ENCODE data around the gene ACOX2. TPM values are rescaled to one million over a fixed set of nuclear protein-coding genes. Genes with fewer than 3 reads are reported as not detected.

The ACOX2 gene
- total and polyA plus RNA-seq, 2 of the 8 experiments (the other 6 are each of a cell fraction or from before 2014, with no cell fraction given) = 3.2 to 9.2 TPM

DNA sequence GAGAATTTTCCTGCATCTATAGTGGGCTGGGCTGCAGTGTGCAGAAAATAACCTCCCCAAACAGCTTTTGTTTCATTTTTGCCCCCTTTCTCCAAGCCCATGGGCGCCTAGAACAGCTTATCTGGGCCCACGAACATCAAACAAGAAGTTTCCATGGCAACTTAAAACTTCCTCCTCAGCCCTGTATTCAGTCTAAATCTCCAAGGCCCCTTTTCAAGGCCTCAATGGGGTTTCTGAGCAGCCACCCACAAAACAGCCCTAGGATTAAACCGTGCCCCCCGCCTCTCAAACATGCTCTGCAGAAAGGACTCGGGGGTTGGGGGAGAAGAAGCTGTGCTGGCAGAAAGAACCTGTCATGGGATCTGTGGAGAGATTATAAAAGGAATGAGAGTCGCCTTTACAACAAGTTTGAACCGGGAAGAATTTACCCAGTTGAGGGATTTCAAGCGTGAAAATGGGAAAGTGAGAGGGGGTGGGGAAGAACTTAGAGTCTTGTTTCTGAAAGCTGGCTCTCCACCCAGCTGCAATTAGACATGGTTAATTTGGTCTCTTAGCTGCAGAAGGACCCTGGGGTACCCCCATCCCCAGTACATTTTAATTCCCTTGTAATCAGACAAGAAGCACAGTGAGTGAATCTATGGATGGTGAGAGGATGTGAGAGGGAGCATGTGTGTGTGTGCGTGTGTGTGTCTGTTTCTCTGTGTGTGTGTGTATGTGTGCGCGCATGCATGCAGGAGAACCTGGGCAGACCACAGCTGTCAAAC, 44.5 kb upstream of the ACOX2 start:
- no peak overlapping the region for H2BK20ac ChIP-seq (ENCODE audit: low read length)
- H2BK5ac ChIP-seq (ENCODE audit: low read depth, low read length) = no peak overlapping the region
- H3K4me2 ChIP-seq (ENCODE audit: insufficient read depth in 1 of 2, low read depth in 2 of 2, low read length in 2 of 2) = peak overlapping the region; percentile 39 to 45; a peak in 2 of 4 replicates
- H3K14ac ChIP-seq (ENCODE audit: insufficient read length) = no peak overlapping the region
- no peak overlapping the region for H3K18ac ChIP-seq (ENCODE audit: extremely low read depth, low read length)
- H3K4me3 ChIP-seq (ENCODE audit: extremely low read depth in 1 of 4, insufficient read depth in 2 of 4, low read depth in 3 of 4, low read length in 4 of 4) = peak overlapping the region in 2 of 4 experiments; percentile 15 to 24; a peak in 3 of 8 replicates
- no peaks in the 10 kb centered on the region for H3K36me3 ChIP-seq (ENCODE audit: control insufficient read depth in 2 of 4, insufficient read depth in 4 of 4, low read length in 3 of 4)
- ChIA-PET CTCF (ENCODE audit: partially characterized antibody) (interaction anchor here (0.7 to 40.0 kb wide), 5 partner anchors 13 to 55 kb away, joined by 3 to 994 read pairs (median 5); no protein-coding TSS in a partner anchor), POLR2A (ENCODE audit: partially characterized antibody) (interaction anchor here (1.0 to 1.4 kb wide), 2 partner anchors 12 to 35 kb away, joined by 3 to 4 read pairs; no protein-coding TSS in a partner anchor)
- no peak overlapping the region for H3K56ac ChIP-seq (replicated peaks; ENCODE audit: insufficient read length, low read depth, low read length)
- TF ChIP-seq ASH2L (IDR thresholded peaks at IDR 0.05; ENCODE audit: low read length) (peak; percentile 66), SAP30 (IDR thresholded peaks at IDR 0.05; ENCODE audit: insufficient read depth, insufficient replicate concordance, low read length) (no peak), SP1 (IDR thresholded peaks at IDR 0.05; ENCODE audit: low read depth, low read length) (0 out of 2 replicates have a peak, but pooled peaks have one; percentile 6)
- no peak overlapping the region for H3K23ac ChIP-seq (ENCODE audit: insufficient read length)
- H4K8ac ChIP-seq (ENCODE audit: extremely low read depth, insufficient read depth, low read length) = no peak overlapping the region
- H3K4me1 ChIP-seq (replicated peaks in 1 of 4; ENCODE audit: control insufficient read depth in 3 of 4, insufficient read depth in 4 of 4, low read length in 3 of 4) = peaks cover 3 to 12% (median 9%) of the 10 kb centered on the region in 4 experiments; a peak in 5 of 7 replicates
- FAIRE-seq (peak; percentile 19), DNase-seq (ENCODE audit: low read depth in 1 of 2, low spot score in 2 of 2) (peak in 1 of 2 experiments; percentile 62)
- H2AK5ac ChIP-seq (ENCODE audit: low read depth, low read length) = peak overlapping the region; percentile 49; the same call in 1 of the 2 replicates
- H2BK120ac ChIP-seq (replicated peaks; ENCODE audit: low read depth, low read length) = no peak overlapping the region
- no peak overlapping the region for H3K4ac ChIP-seq (replicated peaks; ENCODE audit: insufficient read length, low read depth, low read length)
- H2BK12ac ChIP-seq (ENCODE audit: low read depth, low read length) = peak overlapping the region; percentile 21; the same call in 1 of the 2 replicates
- no peaks in the 10 kb centered on the region for H3K79me1 ChIP-seq (ENCODE audit: low read depth, low read length)
- H3K27ac ChIP-seq (ENCODE audit: low read depth, low read length) = no peak overlapping the region
- no peaks in the 10 kb centered on the region for H3K9me3 ChIP-seq (ENCODE audit: insufficient read depth in 2 of 2, low read depth in 1 of 2, low read length in 1 of 2)
- peaks cover 0 to 2% of the 10 kb centered on the region in 2 experiments for H4K20me1 ChIP-seq (replicated peaks in 1 of 2; ENCODE audit: control insufficient read depth in 1 of 2, insufficient read depth in 2 of 2, low read length in 2 of 2)
- H4K91ac ChIP-seq (replicated peaks; ENCODE audit: insufficient read length, low read length) = peak overlapping the region; percentile 63
- no peak overlapping the region for H4K5ac ChIP-seq (ENCODE audit: insufficient read length, low read depth, low read length)
- no peak overlapping the region for H3K9ac ChIP-seq (replicated peaks in 1 of 4; ENCODE audit: extremely low read depth in 1 of 4, low read depth in 3 of 4, low read length in 3 of 4)
- no peaks in the 10 kb centered on the region for H3K79me2 ChIP-seq (ENCODE audit: control insufficient read depth in 1 of 2, insufficient read depth in 2 of 2, low read length in 2 of 2)
- peaks cover 7 to 27% (median 23%) of the 10 kb centered on the region in 4 experiments for H3K27me3 ChIP-seq (replicated peaks in 1 of 4; ENCODE audit: control insufficient read depth in 3 of 4, extremely low read depth in 1 of 4, insufficient read depth in 3 of 4, low read length in 3 of 4)
- no peak overlapping the region for H2AFZ ChIP-seq (ENCODE audit: low read length)
- 45% methylated on average over 11 of the region's 11 CpGs; no CpG with 5 or more reads in 1 of the 2 experiments for WGBS, 2 experiments (ENCODE audit: extremely low coverage in 1 of 2, insufficient coverage in 1 of 2, insufficient read length in 1 of 2, insufficient replicate concordance in 2 of 2, low coverage in 1 of 2, low lambda C conversion rate in 2 of 2, missing lambda C conversion rate in 1 of 2)
- H3K23me2 ChIP-seq (ENCODE audit: low read depth, low read length) = no peaks in the 10 kb centered on the region
- H2BK15ac ChIP-seq (ENCODE audit: low read length) = 0 out of 2 replicates have a peak overlapping the region, but pooled peaks have one; percentile 23

Data from H1 (cell line).